HS-27A (cell line): ENCODE measurements around the gene NSD2.

Source experiments
- DNase-seq: peaks from one replicate; pipeline ENCODE4 v3.0.0-alpha.2; 2012; ENCODE audit warnings: low read depth, missing footprints

Gene NSD2

GRCh38 chr4:1971456-1972200, 100.4 kb downstream of the NSD2 start:
- no peak for DNase-seq

- DNase-seq, result no peak
These were observed 101.2 kb downstream of the NSD2 start for GRCh38 chr4:1972414-1972813.

- no peak for DNase-seq
These were observed 102.0 kb downstream of the NSD2 start for GRCh38 chr4:1973218-1973617.

GRCh38 chr4:1973661-1974060, 102.5 kb downstream of the NSD2 start:
- DNase-seq, result no peak

- no peak for DNase-seq
These were observed 103.6 kb downstream of the NSD2 start for GRCh38 chr4:1974840-1975239.

DNA sequence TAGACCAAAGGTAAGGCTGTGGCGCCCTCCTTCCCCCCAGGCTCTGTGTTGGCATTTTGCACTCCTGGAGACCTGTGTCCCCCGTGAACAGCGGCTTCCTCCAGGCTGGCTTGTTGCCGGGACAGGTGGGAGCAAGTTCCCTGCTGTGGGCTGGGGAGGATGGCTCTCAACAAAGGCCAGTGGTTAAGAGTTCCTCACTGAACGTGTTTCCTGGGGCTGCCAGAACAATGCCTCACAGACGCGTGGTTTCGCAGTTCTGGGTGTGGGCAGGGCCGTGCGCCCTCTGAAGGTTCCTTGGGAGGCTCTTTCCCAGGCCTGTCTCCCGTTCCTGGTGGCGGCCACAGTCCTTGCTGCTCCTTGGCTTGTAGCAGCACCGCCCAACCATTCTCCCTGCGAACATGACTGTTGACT, 104.2 kb downstream of the NSD2 start:
- no peak for DNase-seq

DNA sequence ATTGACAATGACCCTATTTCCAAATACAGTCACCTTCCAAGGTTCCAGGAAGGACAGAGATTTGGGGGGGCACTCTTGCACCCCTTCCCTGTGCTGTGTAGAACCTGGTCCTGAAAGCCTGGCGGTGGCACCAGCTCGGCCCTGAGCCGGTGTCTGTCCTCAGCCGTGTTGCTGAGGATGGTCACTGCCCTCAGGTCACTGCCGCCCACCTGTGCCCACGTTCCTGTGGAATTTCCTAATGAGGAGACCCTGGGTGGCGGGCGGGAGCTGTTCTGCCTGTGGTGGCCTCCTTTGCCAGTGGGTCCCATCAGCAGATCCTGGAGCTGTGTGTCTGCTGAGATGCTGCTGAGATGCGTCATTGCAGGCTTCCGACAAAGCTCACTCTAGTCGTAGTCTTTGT, 104.7 kb downstream of the NSD2 start:
- no peak for DNase-seq

DNA sequence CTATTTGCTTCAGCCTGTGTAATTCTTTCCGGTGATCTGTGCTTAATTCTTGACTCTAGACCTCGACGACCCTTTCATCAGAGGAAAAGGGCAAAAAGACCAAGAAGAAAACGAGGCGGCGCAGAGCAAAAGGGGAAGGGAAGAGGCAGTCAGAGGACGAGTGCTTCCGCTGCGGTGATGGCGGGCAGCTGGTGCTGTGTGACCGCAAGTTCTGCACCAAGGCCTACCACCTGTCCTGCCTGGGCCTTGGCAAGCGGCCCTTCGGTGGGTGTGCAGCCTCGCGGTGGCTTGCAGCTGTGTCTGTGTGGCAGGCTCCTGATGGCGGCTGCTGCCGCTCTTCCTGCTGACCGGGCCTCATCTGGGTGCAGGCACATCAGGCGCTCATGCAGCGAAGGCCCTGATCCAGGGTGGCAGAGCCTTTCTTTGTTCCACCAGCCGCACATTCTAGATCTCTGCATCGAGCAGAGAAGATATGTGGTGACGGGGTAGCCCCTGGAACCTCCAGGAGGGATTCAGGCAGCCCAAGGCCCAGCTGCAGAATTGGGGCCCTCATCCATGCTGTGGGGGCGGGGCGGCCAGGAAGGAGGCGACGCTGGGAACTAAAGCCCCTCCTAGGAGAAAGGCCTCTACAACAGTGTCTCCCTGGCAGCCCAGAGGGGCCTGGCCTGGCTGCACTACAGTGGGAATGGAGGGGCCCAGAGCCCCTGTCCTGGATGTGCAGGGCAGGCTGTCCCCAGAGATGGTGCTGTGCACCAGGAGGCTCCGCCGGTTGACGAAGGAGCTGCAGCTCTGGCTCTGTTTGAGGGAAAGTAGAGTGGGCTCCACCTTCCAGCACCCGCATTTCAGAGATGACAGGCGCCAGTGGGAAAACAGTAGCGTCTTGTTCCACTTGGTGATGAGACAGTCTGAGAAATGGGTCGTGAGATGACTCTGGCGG, 105.5 kb downstream of the NSD2 start:
- DNase-seq, result no peak

GRCh38 chr4:1978226-1978625, 107.0 kb downstream of the NSD2 start:
- DNase-seq, result no peak

- no peak for DNase-seq
These were observed 107.7 kb downstream of the NSD2 start for GRCh38 chr4:1978741-1979476.

- DNase-seq, result no peak
These were observed 108.4 kb downstream of the NSD2 start for GRCh38 chr4:1979477-1980196.

GRCh38 chr4:1980561-1981041, 109.4 kb downstream of the NSD2 start:
- no peak for DNase-seq

GRCh38 chr4:1981251-1982058, 110.3 kb downstream of the NSD2 start:
- no peak for DNase-seq

DNA sequence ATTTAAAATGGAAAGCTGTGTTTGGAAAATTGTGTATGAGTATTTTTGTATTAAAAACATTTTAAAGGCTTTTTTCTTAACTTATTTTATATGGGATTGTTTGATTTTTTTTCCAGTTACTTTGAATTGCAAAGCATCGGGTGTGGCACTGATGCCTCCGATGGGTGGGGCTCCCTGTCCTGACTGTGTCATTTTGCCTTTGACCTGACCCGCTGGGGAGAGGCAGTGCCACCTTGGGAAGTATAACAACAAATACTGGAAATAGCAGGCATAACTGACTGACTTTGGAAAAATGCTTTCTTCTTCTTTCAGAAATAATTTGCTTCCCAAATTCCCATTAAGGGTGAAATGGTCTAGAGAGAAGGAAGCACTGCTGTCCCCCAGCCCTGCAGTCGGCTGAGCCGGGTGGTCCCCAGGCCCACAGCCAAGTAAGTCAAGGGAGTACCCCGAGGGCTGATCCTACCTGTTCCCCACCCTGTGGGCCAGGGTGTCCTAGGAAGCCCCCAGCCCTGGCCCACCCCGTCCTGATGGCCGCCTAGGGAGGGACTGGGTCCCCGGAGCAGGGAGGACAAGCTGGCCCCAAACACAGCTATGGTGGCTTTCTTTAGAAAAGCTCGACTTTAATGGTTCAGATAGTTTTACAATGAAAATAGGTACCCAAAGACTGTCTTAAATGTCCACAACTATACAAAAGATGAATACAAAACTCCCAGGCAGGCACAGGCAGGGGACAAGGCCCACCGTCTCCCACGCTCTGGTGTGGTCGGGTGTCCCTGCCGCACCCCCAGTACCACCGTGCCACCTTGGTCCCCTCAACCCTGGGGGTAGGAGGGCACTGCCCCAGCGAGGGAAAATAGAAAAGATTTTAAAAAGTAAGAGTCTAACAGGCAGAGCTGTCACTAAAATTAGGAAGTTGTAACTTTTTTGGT, 111.2 kb downstream of the NSD2 start:
- no peak for DNase-seq

DNA sequence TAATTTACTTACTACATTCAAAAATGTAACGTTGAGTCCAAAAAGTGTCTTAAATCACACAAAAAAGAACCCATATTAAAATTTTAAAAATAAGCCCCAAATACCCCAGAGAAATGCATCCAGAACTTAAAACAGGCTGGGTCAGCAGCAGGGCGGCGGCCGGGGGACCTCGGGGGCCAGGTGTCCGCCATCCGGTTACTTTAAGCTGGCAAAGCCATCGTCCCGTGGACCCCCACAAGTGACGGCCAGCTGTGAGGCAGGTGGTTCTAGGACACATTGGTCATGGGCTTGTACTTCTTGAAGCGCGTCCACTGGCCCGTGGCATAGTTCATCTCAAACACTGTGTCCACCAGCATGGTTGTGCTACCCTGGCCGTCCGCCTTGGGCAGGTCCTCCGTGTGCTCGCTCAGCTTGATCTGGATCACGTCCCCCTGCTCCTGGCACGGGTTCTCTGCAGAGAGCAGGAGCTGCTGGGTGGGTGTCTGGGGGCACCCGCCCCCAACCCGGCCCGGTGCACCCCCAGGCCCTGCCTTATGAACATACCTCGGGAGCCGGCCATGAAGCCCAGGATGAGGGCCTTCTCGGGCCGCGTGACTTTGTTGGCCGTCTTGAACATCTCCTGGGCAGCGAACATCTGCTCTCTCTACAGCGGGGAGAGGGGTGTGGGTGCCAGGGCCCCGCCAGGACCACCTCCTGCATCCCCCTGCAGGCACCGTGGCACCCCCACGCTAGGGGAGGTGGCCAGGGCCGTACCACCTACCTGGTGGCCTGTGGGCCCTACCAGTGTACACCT, 112.1 kb downstream of the NSD2 start:
- DNase-seq, result no peak

DNA sequence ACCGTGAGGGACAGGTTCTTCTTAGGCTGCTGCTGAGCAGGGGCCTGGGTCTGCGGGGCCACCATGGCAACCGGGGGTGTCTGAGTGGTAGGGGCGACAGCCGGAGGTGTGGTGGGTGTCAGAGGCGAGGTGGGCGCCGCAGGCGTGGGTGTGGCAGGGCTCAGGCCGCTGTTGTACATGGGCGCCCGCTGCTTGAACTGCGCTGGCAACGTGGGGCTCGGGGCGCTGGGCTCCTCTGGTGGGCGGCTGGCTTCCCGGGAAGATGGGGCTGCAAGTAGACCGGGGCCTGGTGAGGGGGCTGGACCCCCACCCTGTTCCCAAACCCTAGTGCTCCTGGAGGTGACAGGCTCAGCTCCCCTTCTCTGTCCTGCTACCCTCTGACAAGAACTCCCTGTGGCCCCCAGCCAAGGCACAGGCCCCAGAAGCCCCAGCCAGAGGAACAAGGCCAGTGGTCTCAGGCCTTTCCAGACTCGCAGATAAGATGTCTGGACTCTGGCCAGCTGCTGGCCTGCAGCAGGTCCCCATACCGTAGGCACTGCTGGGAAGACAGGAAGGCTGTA, 112.7 kb downstream of the NSD2 start:
- DNase-seq, result no peak

- DNase-seq, result no peak
These were observed 113.4 kb downstream of the NSD2 start for GRCh38 chr4:1984406-1985191.

DNA sequence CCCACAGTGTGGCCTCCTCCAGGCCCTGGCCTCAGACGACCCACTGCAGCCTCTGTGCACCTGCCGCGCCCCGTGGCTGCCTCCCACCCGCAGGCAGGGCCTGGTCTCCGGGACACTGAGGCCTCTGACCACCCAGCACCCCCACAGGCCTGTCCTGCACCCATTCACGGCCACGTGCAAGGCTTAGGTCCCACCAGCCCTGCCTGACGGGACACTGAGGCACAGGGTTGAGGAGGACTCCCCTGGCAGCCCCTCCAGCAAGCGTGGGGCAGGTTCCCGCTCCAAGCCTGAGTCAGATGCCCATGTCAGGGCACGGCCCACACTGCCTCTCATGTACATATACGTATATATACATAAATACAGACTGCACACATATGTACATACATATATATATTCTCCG, 114.1 kb downstream of the NSD2 start:
- no peak for DNase-seq
